HCT116 (cell line): ENCODE data around the gene PRKG1. TPM values are rescaled to one million over a fixed set of nuclear protein-coding genes. Genes with fewer than 3 reads are reported as not detected.

Source experiments
- ATAC-seq: fragments of 200-7000 bp; cut with Tn5 transposase; 2 replicates; pipeline ENCODE4 v1.9.1; 2020; ENCODE audit warnings: mild to moderate bottlenecking, moderate library complexity
- BruUV-seq: library from RNA; stranded (reverse); fragments of 400-500 nt; replicated peaks from 2 replicates; lab custom pipeline; 2021; lab: Mats Ljungman, UMichigan
- CTCF ChIA-PET: fragments of 300-600 bp; sonication (Branson Sonifier 250); formaldehyde crosslinking; loops from one replicate; lab custom pipeline; 2021; ENCODE audit warnings: antibody characterized with exemption; lab: Charles Lee
- POLR2A ChIA-PET: fragments of 300-600, 350-600 bp; sonication (Branson Sonifier 250); formaldehyde crosslinking; loops from one replicate; lab custom pipeline; 2021; ENCODE audit warnings: antibody characterized with exemption; lab: Charles Lee
- RAD21 ChIA-PET, 2 experiments: fragments of 300-600 bp; sonication (Branson Sonifier 250); formaldehyde crosslinking; loops; one replicate each; lab custom pipeline; 2023; ENCODE audit warnings: low total read pairs in 2 of 2; ENCODE audit not compliant: uncharacterized antibody in 2 of 2, unreplicated experiment in 2 of 2, low non-redundant PET in 1 of 2; lab: Charles Lee
- DNase-seq: peaks from one replicate; pipeline ENCODE4 v3.0.0-alpha.2; 2010; ENCODE audit warnings: low read depth, low spot score
- H2AFZ ChIP-seq: fragments of 200-600 bp; shearing (Covaris generic), sonication (generic); 2 replicates; pipeline ENCODE4 v1.6.1; 2017; ENCODE audit warnings: low read depth, mixed run types, mixed read lengths, antibody characterized with exemption, low read length; ENCODE audit not compliant: poor library complexity, severe bottlenecking
- H3K27ac ChIP-seq: 2 replicates; pipeline ENCODE4 v1.5.1; 2012; ENCODE audit warnings: low read depth, low read length
- H3K27me3 ChIP-seq: fragments of 200-600 bp; sonication (generic); 2 replicates; pipeline ENCODE4 v1.6.1; 2016; ENCODE audit warnings: mixed run types, low read length, mixed read lengths; ENCODE audit not compliant: insufficient read depth
- H3K36me3 ChIP-seq, 2 experiments: fragments of 200-500 bp in 1 of 2; fragments of 200-600 bp in 1 of 2; sonication (Bioruptor generic) in 1 of 2; sonication (generic) in 1 of 2; 2 replicates each; pipeline versions ENCODE4 v1.5.1 to v1.6.1; 2014 to 2016; ENCODE audit warnings: low read length in 2 of 2, inconsistent platforms in 1 of 2, mixed read lengths in 1 of 2, mixed run types in 1 of 2; ENCODE audit not compliant: insufficient read depth in 2 of 2, control insufficient read depth in 1 of 2
- H3K4me1 ChIP-seq, 2 experiments: fragments of 200-600 bp in 1 of 2; sonication (generic) in 1 of 2; 2 replicates each; pipeline versions ENCODE4 v1.5.1 to v1.6.1; 2012 to 2017; ENCODE audit warnings: low read length in 2 of 2, inconsistent platforms in 1 of 2, mild to moderate bottlenecking in 1 of 2, mixed read lengths in 1 of 2, mixed run types in 1 of 2, moderate library complexity in 1 of 2; ENCODE audit not compliant: insufficient read depth in 2 of 2, control insufficient read depth in 1 of 2
- H3K4me2 ChIP-seq: fragments of 200-600 bp; sonication (generic); 2 replicates; pipeline ENCODE4 v1.6.1; 2017; ENCODE audit warnings: mixed run types, low read length, mixed read lengths
- H3K4me3 ChIP-seq, 2 experiments: fragments of 200-600 bp in 1 of 2; sonication (generic) in 1 of 2; replicated peaks in 1 of 2; 2 replicates each; pipeline ENCODE4 v1.5.1; 2011 to 2016; ENCODE audit warnings: low read length in 2 of 2, control low read depth in 1 of 2, low read depth in 1 of 2, mild to moderate bottlenecking in 1 of 2, mixed read lengths in 1 of 2, mixed run types in 1 of 2
- H3K79me2 ChIP-seq: fragments of 200-600 bp; sonication (generic); 2 replicates; pipeline ENCODE4 v1.6.1; 2017; ENCODE audit warnings: mild to moderate bottlenecking, mixed run types, low read length, moderate library complexity, mixed read lengths; ENCODE audit not compliant: insufficient read depth
- H3K9ac ChIP-seq: fragments of 200-600 bp; sonication (generic); 2 replicates; pipeline ENCODE4 v1.6.1; 2016; ENCODE audit warnings: low read length, mixed read lengths
- H3K9me2 ChIP-seq: fragments of 200-600 bp; sonication (generic), shearing (Covaris generic); 2 replicates; pipeline ENCODE4 v1.6.1; 2017; ENCODE audit warnings: mixed run types, mild to moderate bottlenecking, moderate library complexity; ENCODE audit not compliant: insufficient read depth
- H3K9me3 ChIP-seq, 2 experiments: fragments of 200-500 bp in 1 of 2; fragments of 200-600 bp in 1 of 2; sonication (Bioruptor generic) in 1 of 2; sonication (generic) in 1 of 2; 2 replicates each; pipeline ENCODE4 v1.6.1; 2014 to 2017; ENCODE audit warnings: low read length in 2 of 2, mixed read lengths in 2 of 2, inconsistent platforms in 1 of 2, low read depth in 1 of 2, mild to moderate bottlenecking in 1 of 2, mixed run types in 1 of 2, moderate library complexity in 1 of 2; ENCODE audit not compliant: control insufficient read depth in 1 of 2, insufficient read depth in 1 of 2
- H4K20me1 ChIP-seq: fragments of 200-600 bp; sonication (generic), shearing (Covaris generic); 2 replicates; pipeline ENCODE4 v1.6.1; 2017; ENCODE audit warnings: mixed run types, mild to moderate bottlenecking, moderate library complexity; ENCODE audit not compliant: insufficient read depth
- ELF1 ChIP-seq: IDR thresholded peaks from 2 replicates; pipeline ENCODE4 v1.6.1; 2012; ENCODE audit warnings: low read depth, borderline replicate concordance
- EZH2 ChIP-seq: fragments of 200-600 bp; sonication (generic); IDR thresholded peaks from 2 replicates; pipeline ENCODE4 v1.6.1; 2017; ENCODE audit warnings: antibody characterized with exemption, mixed run types
- EZH2phosphoT487 ChIP-seq: fragments of 200-600 bp; IDR thresholded peaks from 2 replicates; pipeline ENCODE4 v1.6.1; 2018; ENCODE audit warnings: antibody characterized with exemption, borderline replicate concordance
- FOSL1 ChIP-seq: IDR thresholded peaks from 2 replicates; pipeline ENCODE4 v1.6.1; 2012; ENCODE audit warnings: low read depth
- JUND ChIP-seq: IDR thresholded peaks from 2 replicates; pipeline ENCODE4 v1.6.1; 2012
- POLR2A ChIP-seq: IDR thresholded peaks from 2 replicates; pipeline ENCODE4 v1.7.0; 2011; ENCODE audit warnings: borderline replicate concordance; ENCODE audit not compliant: insufficient read depth, insufficient read length; ENCODE audit errors: extremely low read depth
- POLR2AphosphoS5 ChIP-seq: IDR thresholded peaks from 2 replicates; pipeline ENCODE4 v1.6.1; 2011; ENCODE audit warnings: mild to moderate bottlenecking, low read depth, low read length, moderate library complexity
- RAD21 ChIP-seq: IDR thresholded peaks from 2 replicates; pipeline ENCODE4 v1.6.1; 2012; ENCODE audit warnings: low read depth, mild to moderate bottlenecking
- SIN3A ChIP-seq: IDR thresholded peaks from 2 replicates; pipeline ENCODE4 v1.6.1; 2012; ENCODE audit warnings: low read depth
- SP1 ChIP-seq: IDR thresholded peaks from 2 replicates; pipeline ENCODE4 v1.6.1; 2012; ENCODE audit warnings: low read depth
- TCF7L2 ChIP-seq: IDR thresholded peaks from 2 replicates; pipeline ENCODE4 v1.7.0; 2011; ENCODE audit warnings: borderline replicate concordance, inconsistent platforms; ENCODE audit not compliant: insufficient read depth, insufficient read length; ENCODE audit errors: extremely low read depth
- YY1 ChIP-seq: IDR thresholded peaks from 2 replicates; pipeline ENCODE4 v1.6.1; 2011; ENCODE audit warnings: low read length, low read depth, moderate library complexity, mild to moderate bottlenecking; ENCODE audit not compliant: insufficient replicate concordance; ENCODE audit errors: extremely low read depth
- ZFX ChIP-seq: fragments of 450-650 bp; IDR thresholded peaks from 2 replicates; pipeline ENCODE4 v1.6.1; 2017
- ZNF274 ChIP-seq: fragments of 200-500 bp; sonication (Bioruptor generic); IDR thresholded peaks from 2 replicates; pipeline ENCODE4 v1.6.1; 2014; ENCODE audit warnings: mild to moderate bottlenecking, low read depth, low read length, inconsistent platforms
- intact Hi-C: fragments of 100-400 bp; cut with micrococcal nuclease; formaldehyde crosslinking; loops from 2 replicates; pipeline ENCODE4 v1.10.0; 2022
- total RNA-seq: library from RNA; stranded (reverse); gene quantifications from one replicate; pipeline ENCODE4 v1.2.1, GENCODE V29; 2021; ENCODE audit not compliant: unreplicated experiment
- TF ChIP-seq, protein P1 (sequence below): IDR thresholded peaks from 2 replicates; pipeline ENCODE4 v1.6.1; 2011; ENCODE audit warnings: mild to moderate bottlenecking, low read length, moderate library complexity; ENCODE audit not compliant: insufficient replicate concordance; ENCODE audit errors: extremely low read depth
- TF ChIP-seq, protein P2 (sequence below): IDR thresholded peaks from 2 replicates; pipeline ENCODE4 v1.6.1; 2012; ENCODE audit warnings: low read depth
- TF ChIP-seq, protein P3 (sequence below), 3 experiments: fragments of 200-600 bp in 1 of 3; sonication (generic) in 1 of 3; IDR thresholded peaks in 2 of 3; conservative IDR thresholded peaks in 1 of 3; 2 replicates each; pipeline ENCODE4 v1.5.1; 2012 to 2017; ENCODE audit warnings: low read depth in 2 of 3, low read length in 2 of 3, antibody characterized with exemption in 1 of 3, borderline replicate concordance in 1 of 3, control low read depth in 1 of 3, mild to moderate bottlenecking in 1 of 3, mixed read lengths in 1 of 3, mixed run types in 1 of 3, moderate library complexity in 1 of 3; ENCODE audit not compliant: insufficient read depth in 1 of 3

The PRKG1 gene
- total RNA-seq, 1 experiment from 2014 or later, result 1.4 TPM

DNA sequence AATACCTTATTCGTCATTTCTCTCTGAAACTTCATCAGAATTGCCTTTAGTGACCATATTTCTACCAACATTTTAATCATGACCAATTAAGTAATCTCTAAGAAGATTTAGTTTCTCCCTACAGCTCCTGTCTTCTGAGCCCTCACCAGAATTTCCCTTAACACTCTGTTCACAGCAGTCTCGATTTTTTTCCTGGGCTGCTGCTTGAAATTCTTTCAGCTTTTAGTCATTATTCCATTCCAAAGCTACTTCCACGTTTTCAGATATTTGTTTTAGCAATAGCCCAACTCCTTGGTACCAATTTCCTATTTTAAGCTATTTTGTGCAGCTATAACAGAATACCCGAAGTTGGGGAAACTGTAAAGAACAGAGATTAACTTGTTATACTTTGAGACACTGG lies 1047.4 kb downstream of the PRKG1 start:
- ChIA-PET POLR2A (no interaction called here), RAD21 (no interaction called here), CTCF (no interaction called here)
- H3K9me2 ChIP-seq, result no peaks in the 10 kb centered on the region
- no peak overlapping the region for H3K4me3 ChIP-seq
- DNase-seq, result no peak
- no peak overlapping the region for H3K27ac ChIP-seq
- TF ChIP-seq, protein P1, sequence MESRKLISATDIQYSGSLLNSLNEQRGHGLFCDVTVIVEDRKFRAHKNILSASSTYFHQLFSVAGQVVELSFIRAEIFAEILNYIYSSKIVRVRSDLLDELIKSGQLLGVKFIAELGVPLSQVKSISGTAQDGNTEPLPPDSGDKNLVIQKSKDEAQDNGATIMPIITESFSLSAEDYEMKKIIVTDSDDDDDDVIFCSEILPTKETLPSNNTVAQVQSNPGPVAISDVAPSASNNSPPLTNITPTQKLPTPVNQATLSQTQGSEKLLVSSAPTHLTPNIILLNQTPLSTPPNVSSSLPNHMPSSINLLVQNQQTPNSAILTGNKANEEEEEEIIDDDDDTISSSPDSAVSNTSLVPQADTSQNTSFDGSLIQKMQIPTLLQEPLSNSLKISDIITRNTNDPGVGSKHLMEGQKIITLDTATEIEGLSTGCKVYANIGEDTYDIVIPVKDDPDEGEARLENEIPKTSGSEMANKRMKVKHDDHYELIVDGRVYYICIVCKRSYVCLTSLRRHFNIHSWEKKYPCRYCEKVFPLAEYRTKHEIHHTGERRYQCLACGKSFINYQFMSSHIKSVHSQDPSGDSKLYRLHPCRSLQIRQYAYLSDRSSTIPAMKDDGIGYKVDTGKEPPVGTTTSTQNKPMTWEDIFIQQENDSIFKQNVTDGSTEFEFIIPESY, result no peak
- TF ChIP-seq FOSL1, result no peak
- TF ChIP-seq ZNF274, result no peak
- no peak for TF ChIP-seq SIN3A
- no peak for TF ChIP-seq YY1
- no peak for TF ChIP-seq POLR2A
- no peak for TF ChIP-seq POLR2AphosphoS5
- no peak for TF ChIP-seq ZFX
- TF ChIP-seq RAD21, result no peak
- TF ChIP-seq, protein P2, sequence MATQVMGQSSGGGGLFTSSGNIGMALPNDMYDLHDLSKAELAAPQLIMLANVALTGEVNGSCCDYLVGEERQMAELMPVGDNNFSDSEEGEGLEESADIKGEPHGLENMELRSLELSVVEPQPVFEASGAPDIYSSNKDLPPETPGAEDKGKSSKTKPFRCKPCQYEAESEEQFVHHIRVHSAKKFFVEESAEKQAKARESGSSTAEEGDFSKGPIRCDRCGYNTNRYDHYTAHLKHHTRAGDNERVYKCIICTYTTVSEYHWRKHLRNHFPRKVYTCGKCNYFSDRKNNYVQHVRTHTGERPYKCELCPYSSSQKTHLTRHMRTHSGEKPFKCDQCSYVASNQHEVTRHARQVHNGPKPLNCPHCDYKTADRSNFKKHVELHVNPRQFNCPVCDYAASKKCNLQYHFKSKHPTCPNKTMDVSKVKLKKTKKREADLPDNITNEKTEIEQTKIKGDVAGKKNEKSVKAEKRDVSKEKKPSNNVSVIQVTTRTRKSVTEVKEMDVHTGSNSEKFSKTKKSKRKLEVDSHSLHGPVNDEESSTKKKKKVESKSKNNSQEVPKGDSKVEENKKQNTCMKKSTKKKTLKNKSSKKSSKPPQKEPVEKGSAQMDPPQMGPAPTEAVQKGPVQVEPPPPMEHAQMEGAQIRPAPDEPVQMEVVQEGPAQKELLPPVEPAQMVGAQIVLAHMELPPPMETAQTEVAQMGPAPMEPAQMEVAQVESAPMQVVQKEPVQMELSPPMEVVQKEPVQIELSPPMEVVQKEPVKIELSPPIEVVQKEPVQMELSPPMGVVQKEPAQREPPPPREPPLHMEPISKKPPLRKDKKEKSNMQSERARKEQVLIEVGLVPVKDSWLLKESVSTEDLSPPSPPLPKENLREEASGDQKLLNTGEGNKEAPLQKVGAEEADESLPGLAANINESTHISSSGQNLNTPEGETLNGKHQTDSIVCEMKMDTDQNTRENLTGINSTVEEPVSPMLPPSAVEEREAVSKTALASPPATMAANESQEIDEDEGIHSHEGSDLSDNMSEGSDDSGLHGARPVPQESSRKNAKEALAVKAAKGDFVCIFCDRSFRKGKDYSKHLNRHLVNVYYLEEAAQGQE, result no peak
- no peak for TF ChIP-seq JUND
- no peak for TF ChIP-seq EZH2phosphoT487
- TF ChIP-seq, protein P3, sequence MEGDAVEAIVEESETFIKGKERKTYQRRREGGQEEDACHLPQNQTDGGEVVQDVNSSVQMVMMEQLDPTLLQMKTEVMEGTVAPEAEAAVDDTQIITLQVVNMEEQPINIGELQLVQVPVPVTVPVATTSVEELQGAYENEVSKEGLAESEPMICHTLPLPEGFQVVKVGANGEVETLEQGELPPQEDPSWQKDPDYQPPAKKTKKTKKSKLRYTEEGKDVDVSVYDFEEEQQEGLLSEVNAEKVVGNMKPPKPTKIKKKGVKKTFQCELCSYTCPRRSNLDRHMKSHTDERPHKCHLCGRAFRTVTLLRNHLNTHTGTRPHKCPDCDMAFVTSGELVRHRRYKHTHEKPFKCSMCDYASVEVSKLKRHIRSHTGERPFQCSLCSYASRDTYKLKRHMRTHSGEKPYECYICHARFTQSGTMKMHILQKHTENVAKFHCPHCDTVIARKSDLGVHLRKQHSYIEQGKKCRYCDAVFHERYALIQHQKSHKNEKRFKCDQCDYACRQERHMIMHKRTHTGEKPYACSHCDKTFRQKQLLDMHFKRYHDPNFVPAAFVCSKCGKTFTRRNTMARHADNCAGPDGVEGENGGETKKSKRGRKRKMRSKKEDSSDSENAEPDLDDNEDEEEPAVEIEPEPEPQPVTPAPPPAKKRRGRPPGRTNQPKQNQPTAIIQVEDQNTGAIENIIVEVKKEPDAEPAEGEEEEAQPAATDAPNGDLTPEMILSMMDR (IDR thresholded peaks at IDR 0.05 in 2 of 3, conservative IDR thresholded peaks at IDR 0.05 in 1 of 3; ENCODE audit: borderline replicate concordance in 1 of 3, insufficient read depth in 1 of 3, low read depth in 2 of 3, low read length in 2 of 3), result no peak
- TF ChIP-seq TCF7L2, result no peak
- TF ChIP-seq SP1, result no peak
- TF ChIP-seq EZH2, result no peak
- TF ChIP-seq ELF1, result no peak
- no peaks in the 10 kb centered on the region for H3K4me1 ChIP-seq
- H3K79me2 ChIP-seq, result no peaks in the 10 kb centered on the region
- no peak overlapping the region for H3K9ac ChIP-seq
- no peaks in the 10 kb centered on the region for H4K20me1 ChIP-seq
- no peaks in the 10 kb centered on the region for H3K27me3 ChIP-seq
- H2AFZ ChIP-seq, result no peak overlapping the region
- no peaks in the 10 kb centered on the region for H3K36me3 ChIP-seq
- ATAC-seq, result no peak
- H3K9me3 ChIP-seq, result no peaks in the 10 kb centered on the region
- intact Hi-C loops, result no loop called here
- no peak overlapping the region for H3K4me2 ChIP-seq
- no TSS peak for BruUV-seq
